Astrocyte of the cerebellum (primary cell): Measurements from ENCODE around the gene TTC38.

Source experiments
- DNase-seq: peaks from one replicate; pipeline ENCODE4 v3.0.0-alpha.2; 2011; ENCODE audit warnings: low read depth
- H3K4me3 ChIP-seq: 2 replicates; pipeline ENCODE4 v1.5.1; 2011; ENCODE audit warnings: mild to moderate bottlenecking, low read depth, low read length, moderate library complexity
- in situ Hi-C: cut with HindIII; loops from 2 replicates; pipeline ENCODE4 v1.10.0; 2017; ENCODE audit warnings: low sequenced_read_pairs
- TF ChIP-seq, protein P1 (sequence below): IDR thresholded peaks from 2 replicates; pipeline ENCODE4 v1.5.1; 2012; ENCODE audit warnings: low read length, low read depth, moderate library complexity, mild to moderate bottlenecking; ENCODE audit errors: missing control alignments

The TTC38 gene

DNA sequence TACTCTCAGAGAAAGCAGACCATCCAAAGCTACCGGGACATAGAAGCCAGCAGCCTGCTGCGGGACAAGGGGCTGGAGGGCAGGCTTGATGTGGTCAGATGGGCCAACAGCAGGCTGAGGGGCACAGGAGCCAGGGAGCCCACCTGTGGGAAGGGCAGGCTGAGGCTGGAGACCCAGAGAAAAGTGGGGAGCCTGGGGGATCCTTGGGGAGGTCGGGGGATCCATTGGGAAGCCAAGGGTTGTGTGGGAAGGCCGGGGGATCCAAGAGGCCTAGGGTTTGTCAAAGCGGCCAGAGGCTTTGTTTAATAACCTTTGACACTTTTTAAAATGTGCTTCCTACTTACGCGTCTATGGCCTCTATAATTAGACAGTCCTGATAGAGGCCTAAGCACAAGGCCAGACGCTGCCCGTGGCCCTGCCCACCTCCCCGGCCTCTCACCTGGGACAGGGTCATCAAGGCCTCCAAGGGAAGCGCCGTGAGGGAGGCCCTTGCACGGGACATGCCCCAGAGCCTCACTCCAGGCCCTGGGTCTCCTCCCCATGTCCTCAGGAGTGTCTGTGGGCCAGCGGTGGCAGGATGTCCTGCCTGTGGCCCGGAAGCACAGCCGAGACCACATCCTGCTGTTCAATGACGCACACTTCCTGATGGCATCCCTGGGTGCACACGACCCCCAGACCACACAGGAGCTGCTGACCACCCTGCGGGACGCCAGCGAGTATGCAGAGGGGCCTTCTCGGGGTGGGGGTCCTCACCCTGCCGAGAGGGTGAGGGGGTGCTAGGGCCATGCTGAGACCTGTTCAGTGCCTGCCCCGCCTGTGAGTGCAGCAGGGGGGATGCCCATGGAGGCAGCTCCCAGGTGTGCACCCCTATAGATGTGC lies 20.3 kb downstream of the TTC38 start:
- no peak for DNase-seq
- H3K4me3 ChIP-seq: no peak overlapping the region
- in situ Hi-C loops: no loop called here
- TF ChIP-seq, protein P1, sequence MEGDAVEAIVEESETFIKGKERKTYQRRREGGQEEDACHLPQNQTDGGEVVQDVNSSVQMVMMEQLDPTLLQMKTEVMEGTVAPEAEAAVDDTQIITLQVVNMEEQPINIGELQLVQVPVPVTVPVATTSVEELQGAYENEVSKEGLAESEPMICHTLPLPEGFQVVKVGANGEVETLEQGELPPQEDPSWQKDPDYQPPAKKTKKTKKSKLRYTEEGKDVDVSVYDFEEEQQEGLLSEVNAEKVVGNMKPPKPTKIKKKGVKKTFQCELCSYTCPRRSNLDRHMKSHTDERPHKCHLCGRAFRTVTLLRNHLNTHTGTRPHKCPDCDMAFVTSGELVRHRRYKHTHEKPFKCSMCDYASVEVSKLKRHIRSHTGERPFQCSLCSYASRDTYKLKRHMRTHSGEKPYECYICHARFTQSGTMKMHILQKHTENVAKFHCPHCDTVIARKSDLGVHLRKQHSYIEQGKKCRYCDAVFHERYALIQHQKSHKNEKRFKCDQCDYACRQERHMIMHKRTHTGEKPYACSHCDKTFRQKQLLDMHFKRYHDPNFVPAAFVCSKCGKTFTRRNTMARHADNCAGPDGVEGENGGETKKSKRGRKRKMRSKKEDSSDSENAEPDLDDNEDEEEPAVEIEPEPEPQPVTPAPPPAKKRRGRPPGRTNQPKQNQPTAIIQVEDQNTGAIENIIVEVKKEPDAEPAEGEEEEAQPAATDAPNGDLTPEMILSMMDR: no peak

DNA sequence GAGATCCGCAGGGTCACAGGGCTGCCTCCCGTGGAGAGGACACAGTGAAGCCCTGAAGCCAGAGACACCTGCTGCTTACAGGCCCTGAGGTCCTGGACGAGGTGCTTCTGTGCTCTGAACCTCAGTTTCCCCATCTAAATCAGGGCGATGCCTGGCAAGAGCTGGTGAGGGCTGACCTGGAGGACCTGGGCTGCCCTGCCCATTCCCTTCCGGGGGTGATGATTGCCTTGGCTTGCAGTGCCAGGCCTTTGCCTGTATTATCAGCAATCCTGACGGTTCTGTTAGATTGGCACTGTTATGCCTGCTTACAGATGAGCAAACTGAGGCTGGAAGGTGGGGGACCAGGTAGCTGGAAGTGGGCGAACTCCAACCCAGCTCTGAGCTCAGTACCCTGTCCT lies 21.0 kb downstream of the TTC38 start:
- TF ChIP-seq, protein P1: no peak
- in situ Hi-C loops: no loop called here
- no peak overlapping the region for H3K4me3 ChIP-seq
- DNase-seq: no peak

DNA sequence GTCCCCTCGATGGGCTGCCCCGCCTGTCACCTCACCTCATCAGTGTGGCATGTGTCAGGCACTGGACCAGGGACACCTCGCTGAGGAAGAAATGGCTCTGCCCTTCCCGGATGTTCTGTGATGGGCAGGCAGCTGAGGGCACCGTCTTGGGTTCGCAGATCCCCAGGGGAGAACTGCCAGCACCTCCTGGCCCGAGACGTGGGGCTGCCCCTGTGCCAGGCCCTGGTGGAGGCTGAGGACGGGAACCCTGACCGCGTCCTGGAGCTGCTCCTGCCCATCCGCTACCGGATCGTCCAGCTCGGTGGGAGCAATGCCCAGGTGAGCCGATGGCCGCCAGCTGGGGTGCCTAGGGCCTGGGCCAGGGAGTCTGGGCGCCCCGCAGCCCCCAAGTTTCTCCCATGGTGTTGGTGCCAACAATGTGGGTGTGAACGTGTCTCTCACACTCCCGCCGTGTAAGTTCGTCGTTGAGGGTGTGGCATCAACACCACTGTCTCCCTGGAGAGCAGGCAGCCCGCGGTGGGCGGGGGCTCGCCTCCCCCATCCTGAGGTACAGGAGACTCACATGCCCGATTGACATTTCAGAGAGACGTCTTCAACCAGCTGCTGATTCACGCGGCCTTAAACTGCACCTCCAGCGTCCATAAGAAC lies 21.6 kb downstream of the TTC38 start:
- TF ChIP-seq, protein P1: no peak
- in situ Hi-C loops: no loop called here
- H3K4me3 ChIP-seq: no peak overlapping the region
- no peak for DNase-seq

DNA sequence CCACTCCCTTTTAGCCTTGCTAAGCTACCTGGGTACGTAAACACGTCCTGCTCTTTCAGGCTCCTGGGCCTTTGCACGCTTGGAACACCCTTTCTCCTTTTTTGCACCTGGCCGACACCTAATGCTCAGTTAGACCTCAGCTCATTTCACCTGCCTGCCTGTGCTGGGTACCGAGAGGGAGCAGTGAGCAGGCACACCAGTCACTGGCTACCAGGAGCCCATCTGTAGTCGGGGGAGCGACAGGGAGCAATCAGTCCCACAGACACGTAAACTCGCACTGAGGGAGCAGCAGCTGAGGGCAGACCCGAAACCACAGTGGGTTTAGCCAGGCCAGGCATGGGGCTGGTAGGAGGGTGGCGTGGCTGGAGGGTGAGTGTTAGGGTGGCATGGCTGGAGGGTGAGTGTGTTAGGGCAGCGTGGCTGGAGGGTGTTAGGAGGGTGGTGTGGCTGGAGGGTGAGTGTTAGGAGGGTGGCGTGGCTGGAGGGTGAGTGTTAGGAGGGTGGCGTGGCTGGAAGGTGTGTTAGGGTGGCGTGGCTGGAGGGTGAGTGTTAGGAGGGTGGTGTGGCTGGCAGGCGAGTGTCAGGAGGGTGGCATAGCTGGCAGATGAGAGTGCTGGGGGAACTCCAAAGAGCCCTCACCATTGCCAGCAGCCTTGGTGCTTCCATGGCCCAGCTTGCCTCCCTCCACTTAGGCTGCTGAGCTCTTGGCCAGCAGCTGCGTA lies 22.5 kb downstream of the TTC38 start:
- TF ChIP-seq, protein P1: no peak
- no peak overlapping the region for H3K4me3 ChIP-seq
- in situ Hi-C loops: no loop called here
- DNase-seq: no peak

DNA sequence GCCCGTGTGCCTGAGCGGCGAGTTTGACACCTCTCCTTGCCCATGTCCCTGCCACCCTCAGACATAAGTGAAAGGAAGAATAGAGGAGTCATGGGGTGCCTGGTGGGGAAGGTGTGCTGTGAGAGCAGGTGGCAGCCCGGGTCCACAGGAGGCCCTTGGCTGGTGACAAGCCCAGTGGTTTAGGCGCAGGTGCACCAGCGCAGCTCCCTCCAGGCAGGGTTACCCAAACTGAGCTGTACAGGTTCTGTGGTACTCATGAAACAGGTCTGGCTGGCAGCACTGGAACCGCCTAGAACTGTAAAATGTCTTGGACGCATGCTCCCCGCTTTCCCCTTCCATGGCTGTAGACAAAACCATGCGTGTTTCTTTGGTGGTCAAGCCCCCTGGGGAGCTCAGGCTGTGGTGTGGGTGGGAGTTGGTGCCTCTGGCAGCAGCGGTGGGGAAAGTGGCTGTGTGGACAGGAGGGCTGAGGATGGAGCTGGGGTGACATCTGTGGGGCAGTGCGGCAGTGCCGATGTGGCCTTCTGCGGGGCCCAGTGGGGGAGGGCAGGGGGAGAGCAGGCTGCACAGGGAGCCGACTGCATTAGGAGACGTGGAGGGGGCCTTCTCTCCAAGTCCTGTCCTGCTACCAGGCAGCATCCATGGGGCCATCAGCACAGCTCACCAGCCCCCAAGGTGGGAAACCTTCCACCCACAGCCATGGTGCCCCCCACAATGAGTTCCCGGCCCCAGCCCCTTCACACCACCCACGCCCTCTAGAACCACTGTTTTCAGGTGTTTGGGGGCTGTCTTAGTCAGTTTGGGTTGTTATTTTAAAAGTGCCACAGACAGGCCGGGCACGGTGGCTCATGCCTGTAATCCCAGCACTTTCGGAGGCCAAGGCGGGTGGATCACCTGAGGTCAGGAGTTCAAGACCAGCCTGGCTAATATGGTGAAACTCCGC lies 23.3 kb downstream of the TTC38 start:
- H3K4me3 ChIP-seq: no peak overlapping the region
- no peak for DNase-seq
- in situ Hi-C loops: no loop called here
- TF ChIP-seq, protein P1: no peak
